Chondrocyte (in vitro differentiated cells): ENCODE measurements around the gene SLC6A6. TPM values are rescaled to one million over a fixed set of nuclear protein-coding genes. Genes with fewer than 3 reads are reported as not detected.

Experiments used
- DNase-seq: peaks from one replicate; pipeline ENCODE4 v3.0.0; 2021; ENCODE audit warnings: mixed read lengths, low spot score
- H3K27ac Mint-ChIP-seq: one replicate; pipeline ENCODE4 v1.8.0; 2021; ENCODE audit warnings: mild to moderate bottlenecking, moderate library complexity, mixed read lengths; ENCODE audit not compliant: unreplicated experiment
- H3K27me3 Mint-ChIP-seq: 2 replicates; pipeline ENCODE4 v1.8.0; 2021; ENCODE audit warnings: low read depth, mixed read lengths
- H3K36me3 Mint-ChIP-seq: 2 replicates; pipeline ENCODE4 v1.8.0; 2021; ENCODE audit warnings: low read depth, mixed read lengths
- H3K4me1 Mint-ChIP-seq: 2 replicates; pipeline ENCODE4 v1.8.0; 2021; ENCODE audit warnings: low read depth, mild to moderate bottlenecking, mixed read lengths
- H3K4me3 Mint-ChIP-seq: one replicate; pipeline ENCODE4 v1.8.0; 2021; ENCODE audit warnings: mild to moderate bottlenecking, moderate library complexity, mixed read lengths; ENCODE audit not compliant: unreplicated experiment
- H3K9me3 Mint-ChIP-seq: 2 replicates; pipeline ENCODE4 v1.8.0; 2021; ENCODE audit warnings: low read depth, mixed read lengths
- CTCF ChIP-seq: fragments of 200-600 bp; sonication (generic); IDR thresholded peaks from 2 replicates; pipeline ENCODE4 v1.5.0; 2021; ENCODE audit warnings: antibody characterized with exemption, mild to moderate bottlenecking, moderate library complexity
- total RNA-seq: library from RNA; stranded (reverse); gene quantifications from 3 replicates; pipeline ENCODE4 v1.2.1, GENCODE V29; 2021

SLC6A6 gene
- total RNA-seq, 1 donor from 2014 or later: 46.0 TPM

- H3K36me3 Mint-ChIP-seq: peaks cover 2% of the 10 kb centered on the region
- no peaks in the 10 kb centered on the region for H3K9me3 Mint-ChIP-seq
- H3K27me3 Mint-ChIP-seq: peaks cover 6% of the 10 kb centered on the region
- H3K4me3 Mint-ChIP-seq: no peak overlapping the region
- H3K27ac Mint-ChIP-seq: no peak overlapping the region
- DNase-seq: peak; percentile 51
- H3K4me1 Mint-ChIP-seq: no peaks in the 10 kb centered on the region
- TF ChIP-seq CTCF: no peak
Measured at GRCh38 chr3:14536055-14536815, 133.8 kb downstream of the SLC6A6 start.

GRCh38 chr3:14536837-14537589, 134.6 kb downstream of the SLC6A6 start:
- Mint-ChIP-seq H3K4me1 (no peaks in the 10 kb centered on the region), H3K36me3 (peaks cover 2% of the 10 kb centered on the region), H3K27ac (no peak overlapping the region), H3K4me3 (no peak overlapping the region), H3K9me3 (no peaks in the 10 kb centered on the region), H3K27me3 (peaks cover 4% of the 10 kb centered on the region)
- peak; percentile 33 for DNase-seq
- no peak for TF ChIP-seq CTCF

GRCh38 chr3:14537590-14538450, 135.4 kb downstream of the SLC6A6 start:
- H3K4me3 Mint-ChIP-seq: no peak overlapping the region
- H3K36me3 Mint-ChIP-seq: peaks cover 2% of the 10 kb centered on the region
- H3K9me3 Mint-ChIP-seq: no peaks in the 10 kb centered on the region
- H3K27ac Mint-ChIP-seq: no peak overlapping the region
- TF ChIP-seq CTCF: no peak
- peak; percentile 87 for DNase-seq
- no peaks in the 10 kb centered on the region for H3K4me1 Mint-ChIP-seq
- H3K27me3 Mint-ChIP-seq: peaks cover 4% of the 10 kb centered on the region

- Mint-ChIP-seq H3K36me3 (peaks cover 2% of the 10 kb centered on the region), H3K27me3 (peaks cover 7% of the 10 kb centered on the region), H3K4me1 (no peaks in the 10 kb centered on the region), H3K4me3 (no peak overlapping the region), H3K9me3 (no peaks in the 10 kb centered on the region), H3K27ac (no peak overlapping the region)
- no peak for TF ChIP-seq CTCF
- peak; percentile 42 for DNase-seq
Measured at GRCh38 chr3:14538451-14539088, 136.2 kb downstream of the SLC6A6 start.

Other genes starting within 250 kb of the SLC6A6 start
- 24.9 to 35.9 TPM (median 26.8 TPM) in 3 replicates for gene XPC, start 224.0 kb upstream of the SLC6A6 start, total RNA-seq
- gene LSM3, start 223.8 kb upstream of the SLC6A6 start, total RNA-seq: 8.1 to 12.8 TPM (median 8.4 TPM) in 3 replicates
- 0.20 to 0.63 TPM in 2 of 3 replicates, not detected in the other for gene GRIP2, start 137.7 kb downstream of the SLC6A6 start, total RNA-seq
- 15.4 to 18.6 TPM (median 17.2 TPM) in 3 replicates for gene CCDC174, start 249.2 kb downstream of the SLC6A6 start, total RNA-seq